ENCODE measurements around the gene PJA2.

PJA2 gene
- long read RNA-seq, full-length matches to known transcripts = 55 of 74 reads
- long read RNA-seq, partial matches to known transcripts = 12 of 74 reads
- long read RNA-seq, other reads (novel, unspliced or antisense) = 7 of 74 reads

GRCh38 chr5:109409844-109410388 is at the start of gene PJA2:
Gene PJA2 (minus strand): TSS chr5:109409974. CDS start chr5:109383433, 26,541 bp downstream.
- H3K27ac ChIP-seq (replicated peaks) = peak within 1 kb of the TSS; percentile 95
- peak; percentile 86 to 95 for DNase-seq (ENCODE audit: low read depth in 1 of 2, low spot score in 1 of 2)
- peak; percentile 7 for TF ChIP-seq REST (IDR thresholded peaks at IDR 0.05; ENCODE audit: insufficient replicate concordance, low read depth)
- no peak for TF ChIP-seq CTCF (IDR thresholded peaks at IDR 0.05; ENCODE audit: insufficient read depth, low read length)
- TF ChIP-seq POLR2AphosphoS5 (IDR thresholded peaks at IDR 0.05; ENCODE audit: low read depth) = 0 out of 2 replicates have a peak, but pooled peaks have one; percentile 24
- no peak for TF ChIP-seq SPI1 (IDR thresholded peaks at IDR 0.05; ENCODE audit: borderline replicate concordance, low read depth)
- 0 out of 2 replicates have a peak, but pooled peaks have one; percentile 26 for TF ChIP-seq GABPA (IDR thresholded peaks at IDR 0.05; ENCODE audit: low read depth)

DNA sequence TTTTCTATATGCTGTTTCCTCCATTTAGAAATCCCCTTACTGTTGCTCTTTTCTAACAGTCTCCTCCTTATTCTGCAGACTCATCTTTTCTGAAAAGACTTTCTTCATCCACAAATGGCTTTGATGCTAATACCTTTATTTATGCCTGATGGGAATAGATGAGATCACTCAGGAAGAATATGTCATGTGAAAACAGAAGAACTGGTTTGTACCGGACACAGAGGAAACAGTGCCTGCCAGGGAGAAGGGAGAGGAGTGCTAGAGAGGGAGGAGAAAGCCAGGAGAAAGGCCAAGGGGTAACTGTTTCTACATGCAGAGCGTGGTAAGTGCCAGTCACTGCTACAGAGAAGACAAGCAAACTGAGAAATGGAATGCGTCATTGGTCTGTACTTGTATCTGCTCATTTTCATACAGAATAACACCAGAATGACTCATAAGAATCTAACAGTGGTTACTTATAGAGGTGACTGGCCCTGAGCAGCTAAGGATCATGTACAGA is 45.9 kb upstream of the PJA2 start:
- no peaks in the 10 kb centered on the region for H3K27me3 ChIP-seq (ENCODE audit: insufficient read depth, poor library complexity, severe bottlenecking)
- DNase-seq (ENCODE audit: low read depth in 1 of 2, low spot score in 1 of 2) = no peak
- H3K4me3 ChIP-seq (replicated peaks; ENCODE audit: insufficient read depth, low read length) = no peak overlapping the region
- TF ChIP-seq SPI1 (IDR thresholded peaks at IDR 0.05; ENCODE audit: borderline replicate concordance, low read depth) (no peak), REST (IDR thresholded peaks at IDR 0.05; ENCODE audit: insufficient replicate concordance, low read depth) (no peak), CTCF (IDR thresholded peaks at IDR 0.05; ENCODE audit: insufficient read depth, low read length) (no peak), POLR2AphosphoS5 (IDR thresholded peaks at IDR 0.05; ENCODE audit: low read depth) (no peak)
- no peak overlapping the region for H3K27ac ChIP-seq (replicated peaks)

More at GRCh38 chr5:109409844-109410388, at the start of gene PJA2:
- Histone ChIP-seq H3K4me3 (replicated peaks; ENCODE audit: insufficient read depth, low read length) (peak within 1 kb of the TSS; percentile 51), H3K27me3 (ENCODE audit: insufficient read depth, poor library complexity, severe bottlenecking) (no peaks in the 10 kb centered on the region)

DNA sequence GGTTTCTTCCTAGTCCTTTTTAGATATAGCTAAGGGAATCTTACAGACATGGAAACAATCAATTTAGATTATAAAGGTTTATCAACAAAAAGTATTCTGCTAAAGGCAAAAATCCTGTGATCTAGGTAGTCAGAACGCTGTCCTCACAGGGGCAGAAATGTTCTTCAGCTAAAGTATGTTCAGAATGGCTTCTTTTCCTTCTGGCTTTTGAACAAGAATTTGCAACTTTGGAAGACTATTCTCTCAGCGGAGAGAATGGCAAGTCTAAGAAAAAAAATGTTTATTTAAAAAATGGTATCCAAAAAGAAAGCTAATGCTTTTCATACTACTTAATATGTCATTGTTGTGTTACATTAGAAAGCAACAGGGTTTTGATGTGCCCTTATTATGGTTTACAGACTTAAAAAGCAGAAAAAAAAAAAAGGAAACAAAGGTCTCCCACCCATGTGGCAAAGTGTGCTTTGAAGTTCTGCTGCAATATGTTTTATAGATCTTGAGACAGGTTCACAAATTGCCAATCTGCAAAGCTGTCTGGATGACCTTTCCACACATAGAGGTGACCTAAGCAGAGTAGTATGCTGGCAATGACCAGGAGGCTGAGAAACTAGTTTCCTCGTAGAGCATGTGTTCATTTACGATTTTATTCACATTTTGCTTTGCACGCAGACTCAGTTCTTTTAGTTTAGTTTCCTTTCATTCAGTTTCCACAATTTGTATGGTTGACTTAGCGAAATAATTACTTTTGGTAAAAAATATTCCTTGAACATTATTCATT is 45.1 kb upstream of the PJA2 start:
- no peak for DNase-seq (ENCODE audit: low read depth in 1 of 2, low spot score in 1 of 2)
- H3K4me3 ChIP-seq (replicated peaks; ENCODE audit: insufficient read depth, low read length) = no peak overlapping the region
- TF ChIP-seq SPI1 (IDR thresholded peaks at IDR 0.05; ENCODE audit: borderline replicate concordance, low read depth) (no peak), GABPA (IDR thresholded peaks at IDR 0.05; ENCODE audit: low read depth) (no peak), CTCF (IDR thresholded peaks at IDR 0.05; ENCODE audit: insufficient read depth, low read length) (no peak), POLR2AphosphoS5 (IDR thresholded peaks at IDR 0.05; ENCODE audit: low read depth) (no peak), REST (IDR thresholded peaks at IDR 0.05; ENCODE audit: insufficient replicate concordance, low read depth) (no peak)
- no peak overlapping the region for H3K27ac ChIP-seq (replicated peaks)
- H3K27me3 ChIP-seq (ENCODE audit: insufficient read depth, poor library complexity, severe bottlenecking) = no peaks in the 10 kb centered on the region

Measured in HL-60 (cell line).